HG03521 (cell line): ENCODE results near the gene RERE.

Experiments
- ATAC-seq: cut with Tn5 transposase; IDR thresholded peaks from one replicate; pipeline ENCODE4 v1.9.1; 2021; ENCODE audit warnings: mild to moderate bottlenecking, moderate library complexity; ENCODE audit not compliant: unreplicated experiment

RERE gene

GRCh38 chr1:8374356-8374755, 443.1 kb downstream of the RERE start:
- no peak for ATAC-seq

GRCh38 chr1:8373581-8374241, 443.7 kb downstream of the RERE start:
- no peak for ATAC-seq

GRCh38 chr1:8373125-8373524, 444.3 kb downstream of the RERE start:
- no peak for ATAC-seq

- no peak for ATAC-seq
Observed at GRCh38 chr1:8371372-8371991, 446.0 kb downstream of the RERE start.

GRCh38 chr1:8370905-8371315, 446.5 kb downstream of the RERE start:
- no peak for ATAC-seq

GRCh38 chr1:8370046-8370881, 447.2 kb downstream of the RERE start:
- ATAC-seq: no peak

GRCh38 chr1:8368956-8369639, 448.3 kb downstream of the RERE start:
- no peak for ATAC-seq

- no peak for ATAC-seq
Observed at GRCh38 chr1:8367571-8368194, 449.8 kb downstream of the RERE start.

GRCh38 chr1:8365661-8366362, 451.6 kb downstream of the RERE start:
- no peak for ATAC-seq

- ATAC-seq: no peak
Observed at GRCh38 chr1:8364528-8365442, 452.7 kb downstream of the RERE start.

GRCh38 chr1:8363767-8364301, 453.6 kb downstream of the RERE start:
- ATAC-seq: no peak

- ATAC-seq: no peak
Observed at GRCh38 chr1:8363186-8363766, 454.2 kb downstream of the RERE start.

- no peak for ATAC-seq
Observed at GRCh38 chr1:8362701-8363101, 454.7 kb downstream of the RERE start.

- ATAC-seq: no peak
Observed at GRCh38 chr1:8361198-8361849, 456.1 kb downstream of the RERE start.

- ATAC-seq: no peak
Observed at GRCh38 chr1:8360493-8361197, 456.8 kb downstream of the RERE start.

GRCh38 chr1:8359617-8360481, 457.6 kb downstream of the RERE start:
- no peak for ATAC-seq
